GM18858 (cell line): ENCODE data around the gene FABP6.

Experiments used
- ATAC-seq: cut with Tn5 transposase; IDR thresholded peaks from one replicate; pipeline ENCODE4 v1.9.1; 2021; ENCODE audit not compliant: unreplicated experiment

FABP6 gene

GRCh38 chr5:160260881-160261815 is 31.8 kb downstream of the FABP6 start:
- ATAC-seq = peak; percentile 68

- no peak for ATAC-seq
Observed at GRCh38 chr5:160262151-160263074, 33.1 kb downstream of the FABP6 start.

- ATAC-seq = no peak
Observed at GRCh38 chr5:160263326-160263855, 34.1 kb downstream of the FABP6 start.

GRCh38 chr5:160266044-160266443 is 36.7 kb downstream of the FABP6 start:
- ATAC-seq = no peak

GRCh38 chr5:160266752-160267345 is 37.5 kb downstream of the FABP6 start:
- ATAC-seq = no peak

- ATAC-seq = no peak
Observed at GRCh38 chr5:160268121-160268520, 38.8 kb downstream of the FABP6 start.

GRCh38 chr5:160269017-160269416 is 39.7 kb downstream of the FABP6 start:
- ATAC-seq = no peak

- ATAC-seq = no peak
Observed at GRCh38 chr5:160270704-160271103, 41.4 kb downstream of the FABP6 start.

GRCh38 chr5:160271396-160271795 is 42.1 kb downstream of the FABP6 start:
- peak; percentile 56 for ATAC-seq

- peak; percentile 9 for ATAC-seq
Observed at GRCh38 chr5:160271836-160272235, 42.5 kb downstream of the FABP6 start.

- no peak for ATAC-seq
Observed at GRCh38 chr5:160272264-160272663, 43.0 kb downstream of the FABP6 start.

GRCh38 chr5:160272889-160273288 is 43.6 kb downstream of the FABP6 start:
- ATAC-seq = no peak

GRCh38 chr5:160274483-160274931 is 45.2 kb downstream of the FABP6 start:
- no peak for ATAC-seq

- ATAC-seq = no peak
Observed at GRCh38 chr5:160278343-160278742, 49.0 kb downstream of the FABP6 start.

- ATAC-seq = no peak
Observed at GRCh38 chr5:160280384-160281095, 51.2 kb downstream of the FABP6 start.

- ATAC-seq = no peak
Observed at GRCh38 chr5:160281275-160281674, 52.0 kb downstream of the FABP6 start.

GRCh38 chr5:160284291-160284873 is 55.1 kb downstream of the FABP6 start:
- no peak for ATAC-seq

GRCh38 chr5:160285316-160285715 is 56.0 kb downstream of the FABP6 start:
- ATAC-seq = no peak

- no peak for ATAC-seq
Observed at GRCh38 chr5:160286947-160287346, 57.6 kb downstream of the FABP6 start.
